K562 treated with DMSO at 1 percent for 24 hours (cell line): ENCODE data around the gene HES1. TPM values are rescaled to one million over a fixed set of nuclear protein-coding genes. Genes with fewer than 3 reads are reported as not detected.

Experiments
- total RNA-seq: library from RNA; unstranded; fragments of 300-600 nt; gene quantifications from 2 replicates; pipeline ENCODE4 v1.2.3, GENCODE V29; 2022; ENCODE audit warnings: low read depth; ENCODE audit not compliant: insufficient read depth

HES1 gene, protein sequence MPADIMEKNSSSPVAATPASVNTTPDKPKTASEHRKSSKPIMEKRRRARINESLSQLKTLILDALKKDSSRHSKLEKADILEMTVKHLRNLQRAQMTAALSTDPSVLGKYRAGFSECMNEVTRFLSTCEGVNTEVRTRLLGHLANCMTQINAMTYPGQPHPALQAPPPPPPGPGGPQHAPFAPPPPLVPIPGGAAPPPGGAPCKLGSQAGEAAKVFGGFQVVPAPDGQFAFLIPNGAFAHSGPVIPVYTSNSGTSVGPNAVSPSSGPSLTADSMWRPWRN
- 70.4 and 76.7 TPM in 2 replicates for total RNA-seq

GRCh38 chr3:194135806-194136518 lies at the start of gene HES1:
HES1 (plus strand) TSS chr3:194136148; CDS start chr3:194136381, 233 bp downstream.

Other genes starting within 250 kb of the HES1 start
- not detected in 2 replicates for gene CPN2, start 215.2 kb downstream of the HES1 start, total RNA-seq
- gene LRRC15, start 233.6 kb downstream of the HES1 start, total RNA-seq: not detected in 2 replicates